HuH-7.5 (cell line): ENCODE measurements around the gene NMT2.

Experiments
- DNase-seq: peaks from one replicate; pipeline ENCODE4 v3.0.0; 2011; ENCODE audit warnings: low spot score

NMT2 gene

GRCh38 chr10:15141136-15142054, 27.1 kb downstream of the NMT2 start:
- no peak for DNase-seq

GRCh38 chr10:15140698-15141097, 27.8 kb downstream of the NMT2 start:
- DNase-seq = no peak

- no peak for DNase-seq
Measured at GRCh38 chr10:15137636-15138035, 30.9 kb downstream of the NMT2 start.

- no peak for DNase-seq
Measured at GRCh38 chr10:15137036-15137359, 31.5 kb downstream of the NMT2 start.

GRCh38 chr10:15136129-15137035, 32.1 kb downstream of the NMT2 start:
- no peak for DNase-seq

- DNase-seq = no peak
Measured at GRCh38 chr10:15131330-15131729, 37.2 kb downstream of the NMT2 start.

- no peak for DNase-seq
Measured at GRCh38 chr10:15124908-15125307, 43.6 kb downstream of the NMT2 start.

- no peak for DNase-seq
Measured at GRCh38 chr10:15124190-15124589, 44.3 kb downstream of the NMT2 start.

GRCh38 chr10:15123749-15124184, 44.7 kb downstream of the NMT2 start:
- DNase-seq = no peak

- no peak for DNase-seq
Measured at GRCh38 chr10:15122477-15123030, 45.9 kb downstream of the NMT2 start.

- DNase-seq = no peak
Measured at GRCh38 chr10:15121707-15122106, 46.8 kb downstream of the NMT2 start.

GRCh38 chr10:15120523-15120922, 48.0 kb downstream of the NMT2 start:
- no peak for DNase-seq

GRCh38 chr10:15118615-15119014, 49.9 kb downstream of the NMT2 start:
- no peak for DNase-seq

- DNase-seq = no peak
Measured at GRCh38 chr10:15116225-15116624, 52.3 kb downstream of the NMT2 start.

GRCh38 chr10:15113766-15114165, 54.7 kb downstream of the NMT2 start:
- no peak for DNase-seq

- no peak for DNase-seq
Measured at GRCh38 chr10:15112657-15113056, 55.8 kb downstream of the NMT2 start.

GRCh38 chr10:15106352-15107013, 62.0 kb downstream of the NMT2 start:
- DNase-seq = peak; percentile 41

- DNase-seq = no peak
Measured at GRCh38 chr10:15103513-15103912, 65.0 kb downstream of the NMT2 start.

GRCh38 chr10:15099886-15100285, 68.6 kb downstream of the NMT2 start:
- DNase-seq = no peak

GRCh38 chr10:15097011-15097812, 71.3 kb downstream of the NMT2 start, which contains the start of gene RPP38:
TSS of gene RPP38 (plus strand) at chr10:15097355. CDS start at chr10:15103315, 5,960 bp downstream.
- DNase-seq = peak; percentile 92

- no peak for DNase-seq
Measured at GRCh38 chr10:15096661-15097010, 71.9 kb downstream of the NMT2 start.
